Activated CD4-positive, alpha-beta T cell treated with anti-CD3 and anti-CD28 coated beads, Interleukin-2, Interleukin-6, amounts not matched to agents 100 ng/mL and 50 ng/mL, durations not matched to agents 16 hours and 8 hours (primary cell): Measurements from ENCODE around the gene PIEZO2.

Experiments used
- DNase-seq: peaks from one replicate; pipeline ENCODE4 v3.0.0-alpha.2; 2020

PIEZO2 gene

DNA sequence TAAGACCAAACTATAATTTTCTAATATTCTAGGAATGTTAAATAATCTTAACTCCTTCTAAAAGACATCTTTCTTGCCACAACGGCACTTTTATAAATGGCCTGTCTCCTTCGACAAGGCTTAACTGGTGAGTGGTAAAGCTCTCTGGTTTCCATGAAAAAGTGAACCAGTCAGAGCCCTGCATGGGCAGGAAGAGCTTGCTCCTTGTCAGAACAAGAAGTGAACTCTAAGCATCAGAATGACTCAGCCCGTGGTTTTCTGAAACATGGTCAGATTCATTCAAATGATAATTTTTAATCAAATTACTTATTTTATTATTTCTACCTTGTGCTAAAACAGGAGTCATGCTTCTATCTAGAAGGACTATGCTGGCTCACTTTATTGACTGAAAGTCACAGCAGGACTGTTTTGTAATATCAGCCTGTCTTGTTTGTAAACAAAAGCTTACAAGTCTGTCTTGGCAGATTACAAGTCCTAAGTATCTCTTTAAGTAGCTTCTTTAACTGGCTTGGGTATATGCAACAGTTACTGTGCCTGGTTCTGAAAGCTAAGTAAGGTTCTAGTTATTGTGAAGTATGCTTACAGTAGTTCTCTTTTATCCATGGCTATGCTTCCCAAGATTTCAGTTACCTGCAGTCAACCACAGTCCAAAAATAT lies 378.2 kb downstream of the PIEZO2 start:
- DNase-seq = peak; percentile 63

DNA sequence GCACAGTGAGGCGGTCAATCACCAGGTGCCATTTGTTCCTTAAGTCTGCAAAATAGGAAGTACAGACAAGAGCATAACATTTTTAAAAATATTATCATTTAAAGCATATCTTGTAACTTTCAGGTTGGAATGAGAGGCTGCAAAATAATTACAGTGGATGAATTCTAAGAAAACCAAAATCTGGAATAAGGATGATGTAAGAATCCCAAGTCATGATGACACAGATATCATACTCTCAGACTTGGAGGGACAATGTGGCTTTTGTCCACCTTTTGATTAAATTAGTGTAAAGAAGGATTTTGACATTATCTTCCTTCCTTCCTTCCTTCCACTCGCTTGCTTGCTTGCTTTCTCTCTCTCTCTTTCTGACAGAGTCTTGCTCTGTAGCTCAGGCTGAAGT lies 379.1 kb downstream of the PIEZO2 start:
- DNase-seq = no peak

DNA sequence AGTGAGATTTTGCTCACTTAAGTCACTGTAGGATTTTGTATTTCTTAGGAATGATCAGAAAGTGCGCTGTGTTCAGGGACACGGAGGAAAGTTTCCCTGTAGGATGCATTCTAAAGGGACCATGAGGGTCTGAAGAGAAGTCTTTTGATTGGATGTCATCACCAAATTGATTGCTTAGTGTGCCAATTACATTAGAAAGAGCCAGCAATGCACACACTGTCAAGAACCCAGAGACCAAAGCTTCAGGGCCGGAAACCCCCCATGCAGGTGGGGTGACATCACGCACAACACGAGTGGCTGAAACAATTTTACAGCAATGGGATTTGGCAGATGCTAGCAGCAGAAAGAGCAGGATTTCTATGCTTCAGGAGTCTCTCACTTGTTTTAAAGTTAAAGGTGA lies 381.1 kb downstream of the PIEZO2 start:
- DNase-seq = no peak

DNA sequence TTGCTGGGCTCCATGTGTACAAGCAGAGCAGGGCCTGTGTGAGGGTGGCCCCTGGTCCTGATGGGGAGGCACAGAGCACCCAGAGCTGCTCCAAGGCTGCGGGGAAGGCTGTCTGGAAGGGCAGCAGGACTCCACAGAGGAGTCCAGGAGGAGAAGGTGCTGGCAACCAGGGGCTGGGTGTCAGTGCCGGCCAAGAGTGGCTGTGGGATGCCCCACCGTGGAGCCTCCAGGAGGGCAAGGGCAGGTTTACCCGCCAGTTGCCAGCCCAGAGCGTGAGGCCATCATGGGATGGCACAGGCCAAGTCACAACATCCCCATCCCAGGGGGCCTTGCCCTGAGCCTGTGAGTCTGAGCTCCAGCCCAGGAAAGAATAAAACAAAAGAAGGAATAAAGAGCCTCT lies 381.7 kb downstream of the PIEZO2 start:
- DNase-seq = no peak

DNA sequence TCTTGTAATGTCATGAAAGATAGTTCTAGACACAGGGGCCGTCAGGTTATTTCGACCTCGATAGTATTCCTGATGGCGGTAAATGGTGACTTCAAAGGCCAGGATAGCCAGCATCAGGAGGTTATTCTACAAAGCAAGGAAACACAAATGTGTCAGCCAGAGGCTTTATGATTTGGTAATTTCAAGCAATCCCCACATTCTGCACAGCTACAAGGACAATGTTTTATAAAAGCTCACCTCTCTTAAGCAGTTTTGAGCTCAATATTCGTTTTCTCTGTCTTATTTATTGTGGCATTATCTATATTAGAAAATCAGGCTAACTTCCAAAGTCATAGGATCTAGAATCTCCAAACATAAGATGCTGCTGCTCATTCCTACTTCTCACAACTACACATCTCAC lies 388.4 kb downstream of the PIEZO2 start:
- DNase-seq = no peak

- no peak for DNase-seq
Measured at GRCh38 chr18:10759241-10759640, 390.1 kb downstream of the PIEZO2 start.

GRCh38 chr18:10757946-10758345 lies 391.4 kb downstream of the PIEZO2 start:
- DNase-seq = no peak

- DNase-seq = no peak
Measured at GRCh38 chr18:10757349-10757748, 392.0 kb downstream of the PIEZO2 start.

DNA sequence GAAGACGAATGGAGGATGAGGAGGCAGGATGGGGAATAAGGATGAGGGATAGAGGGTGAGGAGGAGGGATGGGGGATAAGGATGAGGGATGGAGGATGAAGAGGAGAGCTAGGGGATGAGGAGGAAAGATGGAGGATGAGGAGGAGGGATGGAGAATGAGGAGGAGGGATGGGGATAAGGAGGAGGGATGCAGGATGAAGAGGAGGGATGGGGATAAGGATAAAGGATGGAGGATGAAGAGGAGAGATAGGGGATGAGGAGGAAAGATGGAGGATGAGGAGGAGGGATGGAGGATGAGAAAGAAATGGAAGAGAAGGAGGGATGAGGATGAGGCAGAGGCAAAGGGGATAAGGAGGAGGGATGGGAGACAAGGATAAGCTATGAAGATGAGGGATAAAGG lies 393.5 kb downstream of the PIEZO2 start:
- DNase-seq = no peak

- no peak for DNase-seq
Measured at GRCh38 chr18:10754128-10754527, 395.2 kb downstream of the PIEZO2 start.

DNA sequence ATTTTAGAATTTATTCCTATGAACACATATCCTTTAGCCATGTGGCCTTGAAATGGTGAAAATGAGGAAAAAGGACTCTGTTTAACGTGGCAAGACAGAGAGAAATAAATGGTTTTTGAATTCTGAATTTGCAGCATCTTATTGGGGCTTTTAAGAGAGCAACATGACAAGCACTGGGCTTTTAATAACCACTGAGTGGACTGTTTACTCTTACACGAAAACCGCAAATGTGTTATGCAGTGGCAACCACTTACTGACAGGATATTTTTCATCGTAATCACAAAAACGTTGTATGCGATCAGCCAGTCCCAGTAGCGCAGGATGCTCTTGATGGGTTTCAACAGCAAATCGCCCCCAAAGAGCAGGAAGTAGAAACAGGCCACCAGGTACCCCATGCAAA lies 397.0 kb downstream of the PIEZO2 start:
- no peak for DNase-seq

- DNase-seq = no peak
Measured at GRCh38 chr18:10751653-10752052, 397.7 kb downstream of the PIEZO2 start.

DNA sequence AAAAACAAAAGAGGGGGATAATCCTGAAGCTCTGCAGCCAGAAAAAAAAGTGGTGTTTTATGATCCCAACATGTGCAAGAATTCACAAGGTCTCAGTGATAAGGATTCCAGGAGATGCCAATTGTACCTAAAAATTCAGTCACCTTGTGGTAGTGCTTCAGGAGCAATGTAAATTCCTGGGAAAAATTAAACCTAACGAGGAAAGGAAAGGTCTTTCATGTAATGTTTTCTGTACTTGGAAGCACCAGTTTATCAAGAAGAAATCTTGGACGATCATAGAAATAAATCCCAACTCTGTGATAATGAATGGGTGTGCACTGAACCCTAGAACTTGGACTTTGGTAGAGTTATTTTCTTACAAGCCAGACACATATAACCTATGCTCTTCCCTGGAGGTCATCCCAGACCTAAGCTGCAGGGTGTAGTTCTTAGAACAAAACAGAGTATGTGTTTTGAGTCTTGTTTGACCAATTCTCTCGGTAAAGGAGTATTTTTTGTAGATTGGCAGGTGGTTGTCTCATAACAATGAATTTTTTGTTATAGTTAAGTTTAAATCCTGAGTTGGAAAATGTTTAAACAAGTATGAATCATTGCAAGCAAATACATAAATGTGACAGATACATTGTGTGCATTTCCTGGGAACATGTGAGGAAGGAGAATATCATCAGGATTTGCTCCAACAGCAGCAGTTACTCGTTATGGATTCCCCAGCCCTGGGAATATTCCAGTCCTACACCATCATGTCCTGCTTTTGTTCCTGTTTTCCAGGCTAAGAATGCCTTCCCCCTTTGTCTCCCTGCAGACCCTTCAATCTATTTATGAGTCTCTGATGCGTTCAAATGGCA lies 399.0 kb downstream of the PIEZO2 start:
- no peak for DNase-seq

- no peak for DNase-seq
Measured at GRCh38 chr18:10748641-10749040, 400.7 kb downstream of the PIEZO2 start.

DNA sequence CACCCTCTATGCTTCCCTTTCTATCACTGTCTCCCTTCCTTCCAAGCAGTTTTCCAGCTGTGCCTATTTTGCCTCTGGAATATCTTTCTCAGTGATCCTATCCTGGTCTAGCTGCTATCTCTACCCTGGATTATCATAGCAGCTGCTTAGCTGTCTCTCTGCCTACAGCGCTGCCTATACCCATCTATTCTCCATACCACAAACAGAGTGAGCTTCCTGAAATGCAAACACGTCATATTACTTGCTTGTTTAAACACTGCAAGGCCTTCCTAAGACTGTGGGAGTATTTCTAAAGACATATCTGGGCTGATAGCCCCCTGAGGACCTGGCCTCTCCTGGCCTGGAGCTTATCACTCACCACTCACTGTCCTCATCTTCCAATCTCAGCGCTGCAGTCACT lies 403.4 kb downstream of the PIEZO2 start:
- no peak for DNase-seq

- DNase-seq = no peak
Measured at GRCh38 chr18:10745219-10745618, 404.1 kb downstream of the PIEZO2 start.

DNA sequence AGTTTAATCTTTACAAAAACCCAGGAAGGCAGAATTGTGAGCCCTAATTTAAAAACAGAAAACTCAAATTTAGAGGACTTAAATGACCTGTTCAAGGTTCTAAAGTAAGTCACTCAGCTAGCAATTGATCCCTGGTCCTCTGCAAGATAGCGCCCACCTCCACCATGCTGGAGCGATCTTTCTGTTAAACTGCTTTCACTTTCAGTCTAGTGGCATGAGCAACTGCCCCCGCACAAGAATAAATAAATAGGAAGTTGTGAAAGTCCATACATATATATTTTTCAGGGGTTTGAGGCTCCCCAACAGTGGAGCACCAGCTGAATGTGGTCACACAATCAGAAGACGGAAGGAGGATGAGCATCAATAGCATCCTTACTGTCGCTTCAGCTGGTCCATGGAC lies 405.6 kb downstream of the PIEZO2 start:
- no peak for DNase-seq

- no peak for DNase-seq
Measured at GRCh38 chr18:10739152-10739551, 410.2 kb downstream of the PIEZO2 start.

- no peak for DNase-seq
Measured at GRCh38 chr18:10736984-10737383, 412.4 kb downstream of the PIEZO2 start.

DNA sequence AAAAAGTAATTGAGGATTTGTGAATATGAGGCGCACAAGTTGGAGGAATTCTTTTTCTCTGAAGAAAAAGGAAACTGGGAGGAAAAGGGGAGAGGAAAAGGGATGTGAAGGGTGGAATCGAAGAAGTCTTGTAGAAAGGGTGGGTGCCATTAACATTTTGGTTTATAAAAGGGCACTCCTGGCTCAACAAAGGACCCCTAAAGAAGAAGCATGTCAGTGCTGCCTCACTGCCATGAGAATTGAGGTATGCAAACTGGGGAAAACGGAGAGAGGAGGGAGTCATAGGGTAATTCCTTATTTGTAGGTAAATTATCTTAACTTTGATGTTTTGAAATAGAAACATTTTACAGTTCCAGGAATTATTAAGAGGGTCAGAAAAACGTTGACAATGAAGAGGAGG lies 416.4 kb downstream of the PIEZO2 start:
- no peak for DNase-seq

GRCh38 chr18:10727477-10727876 lies 421.9 kb downstream of the PIEZO2 start:
- no peak for DNase-seq

- no peak for DNase-seq
Measured at GRCh38 chr18:10726198-10727068, 422.9 kb downstream of the PIEZO2 start.

- no peak for DNase-seq
Measured at GRCh38 chr18:10724666-10725065, 424.7 kb downstream of the PIEZO2 start.

DNA sequence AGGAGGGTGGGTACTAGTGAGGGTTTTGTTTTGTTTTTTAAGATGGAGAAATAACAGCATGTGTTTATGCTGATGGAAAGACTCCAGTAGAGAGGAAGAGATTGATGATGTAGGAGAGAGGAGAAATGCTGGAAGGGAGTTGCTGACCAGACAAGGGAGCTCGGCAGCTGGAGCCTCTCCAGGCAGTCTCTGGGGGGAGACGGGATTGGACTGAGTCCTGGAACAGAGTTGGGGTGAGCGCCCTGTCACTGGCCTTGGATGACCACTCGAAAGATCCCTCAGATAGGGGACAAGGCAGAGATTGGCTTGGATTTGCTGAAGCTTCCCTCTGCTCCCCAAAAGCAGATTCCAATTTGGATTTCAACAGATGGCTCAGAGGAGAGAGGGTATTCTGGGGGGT lies 425.9 kb downstream of the PIEZO2 start:
- DNase-seq = no peak
